Glutamatergic neuron (in vitro differentiated cells): ENCODE data around the gene TSPAN31. TPM values are rescaled to one million over a fixed set of nuclear protein-coding genes. Genes with fewer than 3 reads are reported as not detected.
A peak's percentile ranks its signal among the peaks of the same experiment; 100 is the strongest.
"Not testable (repeated sequence)": the region's sequence is repeated elsewhere in the genome, so short reads cannot be mapped to it uniquely, and the experiment has no call there.

Source experiments
- DNase-seq: peaks from one replicate; pipeline ENCODE4 v3.0.0; 2022
- H3K27ac Mint-ChIP-seq: one replicate; pipeline ENCODE4 v1.8.0; 2020; ENCODE audit warnings: mild to moderate bottlenecking, mixed read lengths, inconsistent platforms; ENCODE audit not compliant: unreplicated experiment
- H3K27me3 Mint-ChIP-seq: one replicate; pipeline ENCODE4 v1.8.0; 2020; ENCODE audit warnings: mild to moderate bottlenecking, moderate library complexity, mixed read lengths, inconsistent platforms; ENCODE audit not compliant: unreplicated experiment
- H3K36me3 Mint-ChIP-seq: one replicate; pipeline ENCODE4 v1.8.0; 2020; ENCODE audit warnings: mild to moderate bottlenecking, mixed read lengths, inconsistent platforms; ENCODE audit not compliant: unreplicated experiment
- H3K4me1 Mint-ChIP-seq: one replicate; pipeline ENCODE4 v1.8.0; 2020; ENCODE audit warnings: mild to moderate bottlenecking, low read depth, mixed read lengths, inconsistent platforms; ENCODE audit not compliant: unreplicated experiment
- H3K4me3 Mint-ChIP-seq: one replicate; pipeline ENCODE4 v1.8.0; 2020; ENCODE audit warnings: mild to moderate bottlenecking, mixed read lengths, inconsistent platforms; ENCODE audit not compliant: unreplicated experiment
- H3K9me3 Mint-ChIP-seq: one replicate; pipeline ENCODE4 v1.8.0; 2020; ENCODE audit warnings: mild to moderate bottlenecking, moderate library complexity, mixed read lengths, inconsistent platforms; ENCODE audit not compliant: unreplicated experiment
- CTCF ChIP-seq: fragments of 200-600 bp; sonication (generic); IDR thresholded peaks from one replicate; pipeline ENCODE4 v1.5.0; 2021; ENCODE audit not compliant: partially characterized antibody, unreplicated experiment
- total RNA-seq: library from RNA; stranded (reverse); fragmentation: NEBNext Ultra II Directional; extraction: Animal tissue kit (Norgen Biotek cat#: 25700); gene quantifications from one replicate; pipeline ENCODE4 v1.2.1, GENCODE V29; 2021; ENCODE audit not compliant: unreplicated experiment

TSPAN31 gene
- total RNA-seq, 1 donor from 2014 or later = 27.2 TPM

GRCh38 chr12:57771236-57771872 lies 26.5 kb downstream of the TSPAN31 start:
- Mint-ChIP-seq H3K27me3 (peaks cover 8% of the 10 kb centered on the region), H3K4me1 (peaks cover 8% of the 10 kb centered on the region), H3K4me3 (peak overlapping the region; percentile 99), H3K27ac (peak overlapping the region; percentile 93), H3K36me3 (peaks cover 5% of the 10 kb centered on the region), H3K9me3 (peaks cover 6% of the 10 kb centered on the region)
- no peak for TF ChIP-seq CTCF
- DNase-seq = peak; percentile 81

DNA sequence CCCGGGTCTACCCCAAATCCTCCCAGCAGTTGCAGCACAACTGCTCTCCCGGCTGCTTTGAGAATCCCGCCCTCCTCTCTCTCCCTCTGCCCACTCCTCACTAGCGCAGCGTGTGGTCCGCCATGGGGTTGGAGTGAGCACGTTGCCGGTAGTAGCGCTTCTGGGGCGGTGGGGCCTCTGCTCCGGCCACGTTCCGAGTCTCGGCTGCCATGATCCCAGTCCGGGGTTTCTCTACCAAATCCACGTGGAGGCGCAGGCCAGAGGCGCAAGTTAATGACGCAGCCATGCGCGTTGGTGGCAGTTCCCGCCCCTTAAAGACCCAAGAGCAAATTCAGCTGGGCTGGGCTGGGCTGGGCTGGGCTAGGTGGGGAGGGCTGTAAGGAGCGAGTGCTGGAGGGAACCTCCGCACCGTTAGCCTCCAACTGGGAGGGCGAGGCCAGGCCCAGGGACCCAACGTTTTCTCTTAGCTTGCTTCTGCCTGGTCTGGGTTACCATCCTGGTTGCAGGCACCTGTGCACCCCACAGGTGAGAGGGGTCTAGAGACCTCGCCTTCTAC lies 27.1 kb downstream of the TSPAN31 start, which contains the start of gene METTL1:
METTL1 (minus strand) TSS at position 233 of the 556 bp plus-strand sequence; CDS start at position 211, 22 bp downstream.
- Mint-ChIP-seq H3K36me3 (peaks cover 5% of the 10 kb centered on the region), H3K9me3 (peaks cover 7% of the 10 kb centered on the region), H3K4me3 (peak within 1 kb of the TSS; percentile 99), H3K27ac (peak within 1 kb of the TSS; percentile 93), H3K27me3 (peaks cover 5% of the 10 kb centered on the region), H3K4me1 (peaks cover 5% of the 10 kb centered on the region)
- TF ChIP-seq CTCF = no peak
- DNase-seq = peak; percentile 93

- Mint-ChIP-seq H3K4me3 (peak within 1 kb of the TSS; percentile 99), H3K27me3 (peaks cover 7% of the 10 kb centered on the region), H3K36me3 (peaks cover 5% of the 10 kb centered on the region), H3K4me1 (peaks cover 5% of the 10 kb centered on the region), H3K9me3 (peaks cover 7% of the 10 kb centered on the region), H3K27ac (peak within 1 kb of the TSS; percentile 93)
- DNase-seq = peak; percentile 72
- TF ChIP-seq CTCF = no peak
Measured at GRCh38 chr12:57772429-57773322, 27.8 kb downstream of the TSPAN31 start, which contains the start of gene EEF1AKMT3. Gene EEF1AKMT3, plus strand, starts transcription at chr12:57772614. Its CDS starts 111 bp downstream, at chr12:57772725.

GRCh38 chr12:57774634-57775033 lies 29.8 kb downstream of the TSPAN31 start:
- H3K4me3 Mint-ChIP-seq, H3K27me3 Mint-ChIP-seq: not testable (repeated sequence)

GRCh38 chr12:57775044-57775443 lies 30.2 kb downstream of the TSPAN31 start:
- Mint-ChIP-seq H3K36me3 (peaks cover 5% of the 10 kb centered on the region), H3K27ac (no peak overlapping the region), H3K4me3 (no peak overlapping the region), H3K9me3 (peaks cover 9% of the 10 kb centered on the region), H3K4me1 (peaks cover 5% of the 10 kb centered on the region), H3K27me3 (peaks cover 7% of the 10 kb centered on the region)
- DNase-seq = no peak
- no peak for TF ChIP-seq CTCF

More at GRCh38 chr12:57774634-57775033, 29.8 kb downstream of the TSPAN31 start:
- H3K9me3 Mint-ChIP-seq, H3K27ac Mint-ChIP-seq, H3K36me3 Mint-ChIP-seq, DNase-seq, H3K4me1 Mint-ChIP-seq: not testable (repeated sequence)
